HTR-8/SVneo (cell line): ENCODE results near the gene HBA2.
"Not testable (repeated sequence)": the region's sequence is repeated elsewhere in the genome, so short reads cannot be mapped to it uniquely, and the experiment has no call there.

Experiments
- DNase-seq: peaks from one replicate; pipeline ENCODE4 v3.0.0; 2011; ENCODE audit warnings: low spot score, mixed read lengths; ENCODE audit not compliant: insufficient read length
- FAIRE-seq: peaks from 2 replicates; lab custom pipeline; 2011; peaks lifted over from hg19 to GRCh38; lab: Jason Lieb, UNC

The HBA2 gene

GRCh38 chr16:172374-172941 lies at the start of gene HBA2:
HBA2 (plus strand) TSS chr16:172876; CDS start chr16:172913, 37 bp downstream.
- not testable (repeated sequence) for DNase-seq, FAIRE-seq

GRCh38 chr16:123558-124350 lies 48.9 kb upstream of the HBA2 start:
- FAIRE-seq, DNase-seq: not testable (repeated sequence)

- FAIRE-seq (no peak), DNase-seq (no peak)
Measured at GRCh38 chr16:125011-125410, 47.7 kb upstream of the HBA2 start.

- no peak for FAIRE-seq
- DNase-seq, result no peak
Measured at GRCh38 chr16:129075-129474, 43.6 kb upstream of the HBA2 start.

GRCh38 chr16:130533-131173 lies 42.0 kb upstream of the HBA2 start:
- no peak for DNase-seq
- no peak for FAIRE-seq

- no peak for FAIRE-seq
- DNase-seq, result no peak
Measured at GRCh38 chr16:132120-132519, 40.6 kb upstream of the HBA2 start.

- DNase-seq (no peak), FAIRE-seq (no peak)
Measured at GRCh38 chr16:133716-134115, 39.0 kb upstream of the HBA2 start.

- DNase-seq (no peak), FAIRE-seq (no peak)
Measured at GRCh38 chr16:138049-138417, 34.6 kb upstream of the HBA2 start.

GRCh38 chr16:140175-140857 lies 32.4 kb upstream of the HBA2 start:
- DNase-seq (no peak), FAIRE-seq (no peak)

- FAIRE-seq, result no peak
- DNase-seq, result no peak
Measured at GRCh38 chr16:142405-142967, 30.2 kb upstream of the HBA2 start.

GRCh38 chr16:143047-143446 lies 29.6 kb upstream of the HBA2 start:
- no peak for FAIRE-seq
- DNase-seq, result no peak

- DNase-seq (no peak), FAIRE-seq (no peak)
Measured at GRCh38 chr16:143456-143855, 29.2 kb upstream of the HBA2 start.

GRCh38 chr16:144797-145252 lies 27.9 kb upstream of the HBA2 start:
- no peak for FAIRE-seq
- no peak for DNase-seq

GRCh38 chr16:146646-147045 lies 26.0 kb upstream of the HBA2 start:
- no peak for FAIRE-seq

GRCh38 chr16:149024-149660 lies 23.5 kb upstream of the HBA2 start:
- DNase-seq (peak; percentile 60), FAIRE-seq (peak; percentile 4)

More at GRCh38 chr16:146646-147045, 26.0 kb upstream of the HBA2 start:
- DNase-seq, result no peak

GRCh38 chr16:152141-153128 lies 20.2 kb upstream of the HBA2 start, which contains the start of gene HBZ:
HBZ (plus strand) TSS chr16:152644; CDS start chr16:152910, 266 bp downstream.
- FAIRE-seq (peak; percentile 62), DNase-seq (no peak)

- not testable (repeated sequence) for FAIRE-seq, DNase-seq
Measured at GRCh38 chr16:153129-153521, 19.6 kb upstream of the HBA2 start.

GRCh38 chr16:153550-154216 lies 19.0 kb upstream of the HBA2 start:
- peak; percentile 60 for FAIRE-seq

More at GRCh38 chr16:153550-154216, 19.0 kb upstream of the HBA2 start:
- DNase-seq, result not testable (repeated sequence)
